Testis (tissue), 3 donors: ENCODE results near the gene ARHGAP32. TPM values are rescaled to one million over a fixed set of nuclear protein-coding genes. Genes with fewer than 3 reads are reported as not detected.

ENCODE experiments used
- polyA plus RNA-seq: library from polyadenylated mRNA; stranded (reverse); fragments of 350-450 nt; fragmentation: Illumina TruSeq; extraction: RNeasy Lipid Tissue Mini Kit (QIAGEN cat#74804); gene quantifications from one replicate; pipeline ENCODE4 v1.2.3, GENCODE V29; 2014; ENCODE audit warnings: low read depth, low replicate concordance; ENCODE audit not compliant: insufficient read depth
- small RNA-seq, 2 donors: library from RNA; depleted of rRNA; stranded (forward); fragments of <200 nt; gene quantifications; one replicate each; pipeline ENCODE3, GENCODE V24; 2016
- total RNA-seq, 2 donors: library from RNA; depleted of rRNA; stranded (reverse); fragments of >200 nt; gene quantifications; one replicate each; pipeline ENCODE4 v1.2.3, GENCODE V29; 2016

ARHGAP32 gene
- total and polyA plus RNA-seq, 3 donors from 2014 or later = 33.0 to 58.1 (median 53.8) TPM

Small RNAs within 50 kb of the gene (small RNA-seq; reads per million reads assigned to genes)
- gene RF00019 = 0 reads per million in 2 donors
- gene RNU6-874P = 0 reads per million in 2 donors
- gene RNU6-876P = 0 reads per million in 2 donors

Other genes with a start within 250 kb of the ARHGAP32 start
- 1 to 10 TPM in 1 of 2 donors, under 1 TPM in 1; 0.94 to 1.8 TPM for gene TP53AIP1, start 249.5 kb downstream of the ARHGAP32 start, total RNA-seq
- 1.1 TPM for gene TP53AIP1, start 249.5 kb downstream of the ARHGAP32 start, polyA plus RNA-seq
- 1 to 10 TPM; 4.3 to 4.5 TPM for gene BARX2, start 183.5 kb upstream of the ARHGAP32 start, total RNA-seq
- gene BARX2, start 183.5 kb upstream of the ARHGAP32 start, polyA plus RNA-seq = 5.0 TPM